WTC11 (cell line): Measurements from ENCODE around the gene ADARB2. TPM values are rescaled to one million over a fixed set of nuclear protein-coding genes. Genes with fewer than 3 reads are reported as not detected.
A peak's percentile ranks its signal among the peaks of the same experiment; 100 is the strongest.

Experiments used
- ATAC-seq: fragments of 200-7000 bp; cut with Tn5 transposase; 2 replicates; pipeline ENCODE4 v1.10.0; 2021; ENCODE audit warnings: mild to moderate bottlenecking, moderate library complexity
- CTCF ChIA-PET: fragments of 300-600 bp; sonication (Branson Sonifier 250); formaldehyde crosslinking; loops from one replicate; lab custom pipeline; 2021; ENCODE audit warnings: antibody characterized with exemption; lab: Charles Lee
- POLR2A ChIA-PET: fragments of 350-600 bp; sonication (Branson Sonifier 250); formaldehyde crosslinking; loops from one replicate; lab custom pipeline; 2021; ENCODE audit warnings: antibody characterized with exemption; lab: Charles Lee
- DNase-seq: peaks from one replicate; pipeline ENCODE4 v3.0.0; 2021; ENCODE audit warnings: low spot score
- H3K27ac Mint-ChIP-seq: 2 replicates; pipeline ENCODE4 v1.8.0; 2021; ENCODE audit warnings: mixed read lengths
- H3K27me3 Mint-ChIP-seq: 2 replicates; pipeline ENCODE4 v1.8.0; 2021; ENCODE audit warnings: low read depth, mild to moderate bottlenecking, moderate library complexity, mixed read lengths
- H3K36me3 Mint-ChIP-seq: 2 replicates; pipeline ENCODE4 v1.8.0; 2021; ENCODE audit warnings: mixed read lengths
- H3K4me1 Mint-ChIP-seq: 2 replicates; pipeline ENCODE4 v1.8.0; 2022; ENCODE audit warnings: mixed read lengths
- H3K4me3 Mint-ChIP-seq: 2 replicates; pipeline ENCODE4 v1.8.0; 2021; ENCODE audit warnings: mild to moderate bottlenecking, moderate library complexity, mixed read lengths
- H3K9me3 Mint-ChIP-seq: 2 replicates; pipeline ENCODE4 v1.8.0; 2021; ENCODE audit warnings: mixed read lengths
- CDX4 ChIP-seq: fragments of 250-450 bp; sonication (Bioruptor Pico); IDR thresholded peaks from 2 replicates; pipeline ENCODE4 v1.9.0; 2021; ENCODE audit warnings: moderate library complexity, mild to moderate bottlenecking, inconsistent platforms, borderline replicate concordance
- CREM ChIP-seq: sonication (generic); formaldehyde crosslinking; IDR thresholded peaks from 2 replicates; pipeline ENCODE4 v1.8.1; 2022; ENCODE audit warnings: mild to moderate bottlenecking, missing genetic modification reagents, moderate library complexity
- EMX1 ChIP-seq: fragments of 250-450 bp; sonication (Bioruptor Pico); IDR thresholded peaks from 2 replicates; pipeline ENCODE4 v1.8.0; 2021; ENCODE audit warnings: mild to moderate bottlenecking
- GABPB1 ChIP-seq: sonication (generic); formaldehyde crosslinking; IDR thresholded peaks from 2 replicates; pipeline ENCODE4 v1.8.1; 2023; ENCODE audit warnings: mild to moderate bottlenecking, missing genetic modification reagents
- NFATC4 ChIP-seq: fragments of 250-450 bp; sonication (Bioruptor Pico); IDR thresholded peaks from 2 replicates; pipeline ENCODE4 v1.9.0; 2021; ENCODE audit warnings: mild to moderate bottlenecking
- PREB ChIP-seq: sonication (generic); formaldehyde crosslinking; IDR thresholded peaks from 2 replicates; pipeline ENCODE4 v1.8.1; 2022; ENCODE audit warnings: mild to moderate bottlenecking, missing genetic modification reagents, moderate library complexity, borderline replicate concordance
- RORB ChIP-seq: fragments of 250-450 bp; sonication (Bioruptor Pico); IDR thresholded peaks from 2 replicates; pipeline ENCODE4 v1.9.0; 2021; ENCODE audit warnings: mild to moderate bottlenecking
- SMAD3 ChIP-seq: sonication (generic); formaldehyde crosslinking; IDR thresholded peaks from 2 replicates; pipeline ENCODE4 v1.8.0; 2022; ENCODE audit warnings: missing genetic modification reagents, mild to moderate bottlenecking, borderline replicate concordance
- SOX15 ChIP-seq: fragments of 250-450 bp; sonication (Bioruptor Pico); IDR thresholded peaks from 2 replicates; pipeline ENCODE4 v1.9.0; 2021; ENCODE audit warnings: mild to moderate bottlenecking
- TEAD1 ChIP-seq: sonication (generic); formaldehyde crosslinking; IDR thresholded peaks from 2 replicates; pipeline ENCODE4 v1.8.0; 2022; ENCODE audit warnings: mild to moderate bottlenecking, missing genetic modification reagents
- USF1 ChIP-seq: sonication (generic); formaldehyde crosslinking; IDR thresholded peaks from 2 replicates; pipeline ENCODE4 v1.8.0; 2022; ENCODE audit warnings: mild to moderate bottlenecking, missing genetic modification reagents
- ZBTB43 ChIP-seq: sonication (generic); formaldehyde crosslinking; IDR thresholded peaks from 2 replicates; pipeline ENCODE4 v1.8.1; 2023; ENCODE audit warnings: mild to moderate bottlenecking, missing genetic modification reagents
- ZNF121 ChIP-seq: sonication (generic); formaldehyde crosslinking; IDR thresholded peaks from 2 replicates; pipeline ENCODE4 v1.8.0; 2023; ENCODE audit warnings: missing genetic modification reagents
- ZNF138 ChIP-seq: sonication (generic); formaldehyde crosslinking; conservative IDR thresholded peaks from 2 replicates; pipeline ENCODE4 v1.8.1; 2022; ENCODE audit warnings: mild to moderate bottlenecking, moderate library complexity, missing genetic modification reagents
- ZNF423 ChIP-seq: fragments of 250-450 bp; sonication (Bioruptor Pico); IDR thresholded peaks from 2 replicates; pipeline ENCODE4 v2.1.2; 2022; ENCODE audit warnings: mild to moderate bottlenecking, moderate library complexity
- ZSCAN18 ChIP-seq: fragments of 250-450 bp; sonication (Bioruptor Pico); IDR thresholded peaks from 2 replicates; pipeline ENCODE4 v2.1.2; 2022; ENCODE audit warnings: mild to moderate bottlenecking, moderate library complexity
- total RNA-seq: library from RNA; stranded (reverse); gene quantifications from 3 replicates; pipeline ENCODE4 v1.2.3, GENCODE V29; 2021
- TF ChIP-seq, protein P1 (sequence below): fragments of 250-450 bp; sonication (Bioruptor Pico); IDR thresholded peaks from 2 replicates; pipeline ENCODE4 v1.9.0; 2021; ENCODE audit warnings: mild to moderate bottlenecking, borderline replicate concordance
- TF ChIP-seq, protein P2 (sequence below): sonication (generic); formaldehyde crosslinking; conservative IDR thresholded peaks from 2 replicates; pipeline ENCODE4 v1.8.1; 2023; ENCODE audit warnings: mild to moderate bottlenecking, low read depth, missing genetic modification reagents, moderate library complexity
- TF ChIP-seq, protein P3 (sequence below): sonication (generic); formaldehyde crosslinking; conservative IDR thresholded peaks from 2 replicates; pipeline ENCODE4 v1.8.1; 2022; ENCODE audit warnings: mild to moderate bottlenecking, missing genetic modification reagents

Gene ADARB2
- total RNA-seq, 1 experiment from 2014 or later = 3.7 TPM

DNA sequence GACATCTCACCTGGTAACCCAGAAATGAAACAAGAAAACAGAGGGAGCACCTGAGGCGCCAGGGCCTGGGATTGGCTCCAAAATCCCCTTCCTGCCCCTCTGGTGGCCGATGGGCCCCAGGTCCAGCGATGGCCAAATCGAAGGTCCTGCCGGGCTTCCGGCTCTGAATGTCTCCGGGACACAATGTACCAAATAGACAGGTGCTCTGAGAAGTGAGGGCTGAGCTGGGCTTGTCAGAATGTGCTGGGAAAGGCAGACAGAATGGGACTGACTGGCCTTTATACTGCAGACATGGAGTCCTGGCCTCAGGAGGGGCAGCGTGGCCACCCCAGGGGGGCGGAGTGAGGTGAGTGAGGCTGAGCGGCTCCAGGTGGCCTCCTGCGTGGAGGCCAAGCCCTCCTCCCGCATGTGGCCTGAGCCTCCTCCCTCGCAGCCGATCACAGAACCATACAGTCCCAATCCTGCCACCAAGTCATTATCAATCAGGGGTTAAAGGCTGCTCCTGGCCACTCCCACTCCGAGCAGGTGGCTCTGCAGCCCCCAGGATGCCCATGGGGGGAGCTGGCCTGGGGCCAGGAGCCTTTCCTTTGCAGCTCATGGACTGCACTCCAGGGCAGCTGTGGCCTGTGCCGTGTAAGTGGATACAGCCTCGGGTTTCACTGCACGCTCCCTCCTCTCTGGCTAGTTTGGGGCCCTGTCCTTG lies 185.5 kb downstream of the ADARB2 start:
- H3K36me3 Mint-ChIP-seq = peaks cover 10% of the 10 kb centered on the region
- DNase-seq = no peak
- POLR2A ChIA-PET = no interaction called here
- CTCF ChIA-PET = no interaction called here
- peaks cover 13% of the 10 kb centered on the region for H3K9me3 Mint-ChIP-seq
- H3K4me1 Mint-ChIP-seq = peaks cover 10% of the 10 kb centered on the region; the same call in 1 of the 2 replicates
- no peak overlapping the region for H3K4me3 Mint-ChIP-seq
- ATAC-seq = peak; percentile 20; the same call in 1 of the 2 replicates
- no peak overlapping the region for H3K27ac Mint-ChIP-seq
- H3K27me3 Mint-ChIP-seq = peaks cover 5% of the 10 kb centered on the region; the same call in 1 of the 2 replicates
- TF ChIP-seq ZBTB43 (CRISPR knock-in tag) (no peak), PREB (CRISPR knock-in tag) (no peak), ZNF138 (no peak), ZSCAN18 (CRISPR knock-in tag) (no peak), ZNF423 (CRISPR knock-in tag) (no peak), SOX15 (CRISPR knock-in tag) (no peak)
- TF ChIP-seq, protein P1, sequence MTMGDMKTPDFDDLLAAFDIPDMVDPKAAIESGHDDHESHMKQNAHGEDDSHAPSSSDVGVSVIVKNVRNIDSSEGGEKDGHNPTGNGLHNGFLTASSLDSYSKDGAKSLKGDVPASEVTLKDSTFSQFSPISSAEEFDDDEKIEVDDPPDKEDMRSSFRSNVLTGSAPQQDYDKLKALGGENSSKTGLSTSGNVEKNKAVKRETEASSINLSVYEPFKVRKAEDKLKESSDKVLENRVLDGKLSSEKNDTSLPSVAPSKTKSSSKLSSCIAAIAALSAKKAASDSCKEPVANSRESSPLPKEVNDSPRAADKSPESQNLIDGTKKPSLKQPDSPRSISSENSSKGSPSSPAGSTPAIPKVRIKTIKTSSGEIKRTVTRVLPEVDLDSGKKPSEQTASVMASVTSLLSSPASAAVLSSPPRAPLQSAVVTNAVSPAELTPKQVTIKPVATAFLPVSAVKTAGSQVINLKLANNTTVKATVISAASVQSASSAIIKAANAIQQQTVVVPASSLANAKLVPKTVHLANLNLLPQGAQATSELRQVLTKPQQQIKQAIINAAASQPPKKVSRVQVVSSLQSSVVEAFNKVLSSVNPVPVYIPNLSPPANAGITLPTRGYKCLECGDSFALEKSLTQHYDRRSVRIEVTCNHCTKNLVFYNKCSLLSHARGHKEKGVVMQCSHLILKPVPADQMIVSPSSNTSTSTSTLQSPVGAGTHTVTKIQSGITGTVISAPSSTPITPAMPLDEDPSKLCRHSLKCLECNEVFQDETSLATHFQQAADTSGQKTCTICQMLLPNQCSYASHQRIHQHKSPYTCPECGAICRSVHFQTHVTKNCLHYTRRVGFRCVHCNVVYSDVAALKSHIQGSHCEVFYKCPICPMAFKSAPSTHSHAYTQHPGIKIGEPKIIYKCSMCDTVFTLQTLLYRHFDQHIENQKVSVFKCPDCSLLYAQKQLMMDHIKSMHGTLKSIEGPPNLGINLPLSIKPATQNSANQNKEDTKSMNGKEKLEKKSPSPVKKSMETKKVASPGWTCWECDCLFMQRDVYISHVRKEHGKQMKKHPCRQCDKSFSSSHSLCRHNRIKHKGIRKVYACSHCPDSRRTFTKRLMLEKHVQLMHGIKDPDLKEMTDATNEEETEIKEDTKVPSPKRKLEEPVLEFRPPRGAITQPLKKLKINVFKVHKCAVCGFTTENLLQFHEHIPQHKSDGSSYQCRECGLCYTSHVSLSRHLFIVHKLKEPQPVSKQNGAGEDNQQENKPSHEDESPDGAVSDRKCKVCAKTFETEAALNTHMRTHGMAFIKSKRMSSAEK (CRISPR knock-in tag) = no peak
- TF ChIP-seq, protein P2, sequence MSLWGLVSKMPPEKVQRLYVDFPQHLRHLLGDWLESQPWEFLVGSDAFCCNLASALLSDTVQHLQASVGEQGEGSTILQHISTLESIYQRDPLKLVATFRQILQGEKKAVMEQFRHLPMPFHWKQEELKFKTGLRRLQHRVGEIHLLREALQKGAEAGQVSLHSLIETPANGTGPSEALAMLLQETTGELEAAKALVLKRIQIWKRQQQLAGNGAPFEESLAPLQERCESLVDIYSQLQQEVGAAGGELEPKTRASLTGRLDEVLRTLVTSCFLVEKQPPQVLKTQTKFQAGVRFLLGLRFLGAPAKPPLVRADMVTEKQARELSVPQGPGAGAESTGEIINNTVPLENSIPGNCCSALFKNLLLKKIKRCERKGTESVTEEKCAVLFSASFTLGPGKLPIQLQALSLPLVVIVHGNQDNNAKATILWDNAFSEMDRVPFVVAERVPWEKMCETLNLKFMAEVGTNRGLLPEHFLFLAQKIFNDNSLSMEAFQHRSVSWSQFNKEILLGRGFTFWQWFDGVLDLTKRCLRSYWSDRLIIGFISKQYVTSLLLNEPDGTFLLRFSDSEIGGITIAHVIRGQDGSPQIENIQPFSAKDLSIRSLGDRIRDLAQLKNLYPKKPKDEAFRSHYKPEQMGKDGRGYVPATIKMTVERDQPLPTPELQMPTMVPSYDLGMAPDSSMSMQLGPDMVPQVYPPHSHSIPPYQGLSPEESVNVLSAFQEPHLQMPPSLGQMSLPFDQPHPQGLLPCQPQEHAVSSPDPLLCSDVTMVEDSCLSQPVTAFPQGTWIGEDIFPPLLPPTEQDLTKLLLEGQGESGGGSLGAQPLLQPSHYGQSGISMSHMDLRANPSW = no peak

DNA sequence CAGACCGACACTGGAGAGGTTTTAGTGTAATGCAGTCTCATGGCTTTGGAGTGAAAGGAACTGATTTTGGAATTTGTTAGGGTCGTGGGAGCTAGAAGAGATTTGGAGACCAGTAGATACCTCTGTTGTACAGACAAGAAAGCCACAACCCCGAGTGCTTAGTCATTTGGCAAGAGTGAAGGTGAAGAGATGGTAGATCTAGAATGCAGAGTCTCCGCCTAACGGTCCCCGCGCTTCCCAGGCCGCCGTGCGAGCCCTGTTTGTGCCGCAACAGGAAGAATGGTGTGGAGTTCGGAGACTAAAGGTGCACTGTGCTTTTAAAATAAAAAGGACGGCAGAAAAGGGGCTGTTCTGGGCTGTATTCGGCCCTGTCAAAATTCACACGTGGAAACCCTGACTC lies 186.7 kb downstream of the ADARB2 start:
- no peak for DNase-seq
- no peak for ATAC-seq
- H3K36me3 Mint-ChIP-seq = peaks cover 10% of the 10 kb centered on the region
- CTCF ChIA-PET = no interaction called here
- POLR2A ChIA-PET = no interaction called here
- peaks cover 15% of the 10 kb centered on the region for H3K9me3 Mint-ChIP-seq
- no peak overlapping the region for H3K4me3 Mint-ChIP-seq
- peaks cover 5% of the 10 kb centered on the region; the same call in 1 of the 2 replicates for H3K27me3 Mint-ChIP-seq
- TF ChIP-seq USF1 (CRISPR knock-in tag) = no peak
- no peak for TF ChIP-seq ZNF121 (CRISPR knock-in tag)
- no peak for TF ChIP-seq SMAD3 (CRISPR knock-in tag)
- TF ChIP-seq CREM = no peak
- TF ChIP-seq GABPB1 (CRISPR knock-in tag) = no peak
- no peak for TF ChIP-seq EMX1 (CRISPR knock-in tag)
- no peak for TF ChIP-seq RORB (CRISPR knock-in tag)
- TF ChIP-seq, protein P3, sequence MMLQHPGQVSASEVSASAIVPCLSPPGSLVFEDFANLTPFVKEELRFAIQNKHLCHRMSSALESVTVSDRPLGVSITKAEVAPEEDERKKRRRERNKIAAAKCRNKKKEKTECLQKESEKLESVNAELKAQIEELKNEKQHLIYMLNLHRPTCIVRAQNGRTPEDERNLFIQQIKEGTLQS (CRISPR knock-in tag) = no peak
- no peak for TF ChIP-seq CDX4 (CRISPR knock-in tag)
- TF ChIP-seq NFATC4 = no peak
- TF ChIP-seq ZBTB43 (CRISPR knock-in tag) = no peak
- TF ChIP-seq TEAD1 (CRISPR knock-in tag) = no peak
- TF ChIP-seq, all 79 proteins: peak for 0
- Mint-ChIP-seq H3K27ac (no peak overlapping the region; the same call in 1 of the 2 replicates), H3K4me1 (peaks cover 10% of the 10 kb centered on the region; the same call in 1 of the 2 replicates)
